ENCODE measurements around the gene SLC6A18. TPM values are rescaled to one million over a fixed set of nuclear protein-coding genes. Genes with fewer than 3 reads are reported as not detected.

The SLC6A18 gene
- polyA plus RNA-seq, 1 of the 3 experiments (the other 2 are of a cell fraction): not detected

GRCh38 chr5:1243487-1244130, 18.4 kb downstream of the SLC6A18 start:
- Histone ChIP-seq H3K27ac (ENCODE audit: low read depth in 2 of 2, low read length in 1 of 2) (no peak overlapping the region), H3K36me3 (replicated peaks in 1 of 2; ENCODE audit: control insufficient read depth in 1 of 2, insufficient read depth in 2 of 2, low read length in 1 of 2) (no peaks in the 10 kb centered on the region), H3F3A (replicated peaks; ENCODE audit: insufficient read depth) (no peaks in the 10 kb centered on the region), H3K9me2 (no peaks in the 10 kb centered on the region), H2AFZ (ENCODE audit: low read depth) (no peak overlapping the region), H3K4me2 (no peak overlapping the region), H3K4me1 (ENCODE audit: control insufficient read depth in 1 of 2, insufficient read depth in 2 of 2, low read depth in 1 of 2, low read length in 1 of 2) (no peaks in the 10 kb centered on the region; a peak in 1 of 4 replicates), H3K9ac (no peak overlapping the region), H3K4me3 (ENCODE audit: low read depth in 2 of 2, low read length in 1 of 2) (no peak overlapping the region), H3K79me2 (ENCODE audit: insufficient read depth) (no peaks in the 10 kb centered on the region), H3K9me3 (no peaks in the 10 kb centered on the region), H4K20me1 (ENCODE audit: insufficient read depth) (no peaks in the 10 kb centered on the region), H3K27me3 (ENCODE audit: insufficient read depth) (peaks cover 18% of the 10 kb centered on the region)
- ChIA-PET CTCF (no interaction called here), POLR2A (no interaction called here)
- no peak for TF ChIP-seq JUND (IDR thresholded peaks at IDR 0.05)
- TF ChIP-seq YY1 (IDR thresholded peaks at IDR 0.05; ENCODE audit: low read depth): no peak
- TF ChIP-seq NRF1 (IDR thresholded peaks at IDR 0.05; ENCODE audit: low read depth, low read length): no peak
- no peak for DNase-seq
- WGBS (ENCODE audit: low lambda C conversion rate): 38% methylated on average over 3 of the region's 33 CpGs

DNA sequence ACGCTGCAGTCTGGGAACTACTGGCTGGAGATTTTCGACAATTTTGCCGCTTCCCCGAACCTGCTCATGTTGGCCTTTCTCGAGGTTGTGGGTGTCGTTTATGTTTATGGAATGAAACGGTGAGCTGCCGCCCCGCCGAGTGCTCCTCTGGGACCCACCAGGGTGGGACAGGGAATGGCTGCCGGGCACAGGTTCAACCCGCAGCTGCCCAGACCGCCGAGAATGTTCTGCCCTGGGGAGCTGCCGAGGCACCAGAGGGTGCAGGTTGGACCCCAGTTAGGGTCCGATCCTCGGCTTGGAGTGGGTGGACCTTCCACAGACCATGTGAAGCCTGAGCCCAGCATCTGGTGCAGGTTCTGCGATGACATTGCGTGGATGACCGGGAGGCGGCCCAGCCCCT, 19.1 kb downstream of the SLC6A18 start:
- ChIA-PET CTCF (interaction anchor here (2.8 kb wide), 1 partner anchor 70 kb away, joined by 12 read pairs; no protein-coding TSS in a partner anchor), POLR2A (no interaction called here)
- Histone ChIP-seq H3K79me2 (ENCODE audit: insufficient read depth) (no peaks in the 10 kb centered on the region), H3K4me2 (no peak overlapping the region), H3K9me2 (no peaks in the 10 kb centered on the region), H3K36me3 (replicated peaks in 1 of 2; ENCODE audit: control insufficient read depth in 1 of 2, insufficient read depth in 2 of 2, low read length in 1 of 2) (no peaks in the 10 kb centered on the region), H3K9ac (no peak overlapping the region), H3K27me3 (ENCODE audit: insufficient read depth) (peaks cover 18% of the 10 kb centered on the region), H4K20me1 (ENCODE audit: insufficient read depth) (no peaks in the 10 kb centered on the region), H3K4me3 (ENCODE audit: low read depth in 2 of 2, low read length in 1 of 2) (no peak overlapping the region), H2AFZ (ENCODE audit: low read depth) (no peak overlapping the region), H3K4me1 (ENCODE audit: control insufficient read depth in 1 of 2, insufficient read depth in 2 of 2, low read depth in 1 of 2, low read length in 1 of 2) (no peaks in the 10 kb centered on the region; a peak in 1 of 4 replicates), H3K27ac (ENCODE audit: low read depth in 2 of 2, low read length in 1 of 2) (no peak overlapping the region), H3K9me3 (no peaks in the 10 kb centered on the region), H3F3A (replicated peaks; ENCODE audit: insufficient read depth) (no peaks in the 10 kb centered on the region)
- TF ChIP-seq SIN3A (IDR thresholded peaks at IDR 0.05; ENCODE audit: borderline replicate concordance, low read depth, low read length) (no peak), RAD21 (IDR thresholded peaks at IDR 0.05; ENCODE audit: low read length) (no peak), EP300 (IDR thresholded peaks at IDR 0.05; ENCODE audit: borderline replicate concordance in 1 of 2, low read depth in 1 of 2, low read length in 1 of 2) (no peak), POLR2AphosphoS5 (IDR thresholded peaks at IDR 0.05; ENCODE audit: low read depth, low read length) (no peak), RXRA (IDR thresholded peaks at IDR 0.05; ENCODE audit: borderline replicate concordance, low read depth) (no peak), TCF12 (IDR thresholded peaks at IDR 0.05) (no peak), FOXM1 (IDR thresholded peaks at IDR 0.05; ENCODE audit: low read depth) (no peak), NRF1 (IDR thresholded peaks at IDR 0.05; ENCODE audit: low read depth, low read length) (no peak)
- TF ChIP-seq, protein P1, sequence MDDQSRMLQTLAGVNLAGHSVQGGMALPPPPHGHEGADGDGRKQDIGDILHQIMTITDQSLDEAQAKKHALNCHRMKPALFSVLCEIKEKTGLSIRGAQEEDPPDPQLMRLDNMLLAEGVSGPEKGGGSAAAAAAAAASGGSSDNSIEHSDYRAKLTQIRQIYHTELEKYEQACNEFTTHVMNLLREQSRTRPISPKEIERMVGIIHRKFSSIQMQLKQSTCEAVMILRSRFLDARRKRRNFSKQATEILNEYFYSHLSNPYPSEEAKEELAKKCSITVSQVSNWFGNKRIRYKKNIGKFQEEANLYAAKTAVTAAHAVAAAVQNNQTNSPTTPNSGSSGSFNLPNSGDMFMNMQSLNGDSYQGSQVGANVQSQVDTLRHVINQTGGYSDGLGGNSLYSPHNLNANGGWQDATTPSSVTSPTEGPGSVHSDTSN (IDR thresholded peaks at IDR 0.05): no peak
- TF ChIP-seq, protein P2, sequence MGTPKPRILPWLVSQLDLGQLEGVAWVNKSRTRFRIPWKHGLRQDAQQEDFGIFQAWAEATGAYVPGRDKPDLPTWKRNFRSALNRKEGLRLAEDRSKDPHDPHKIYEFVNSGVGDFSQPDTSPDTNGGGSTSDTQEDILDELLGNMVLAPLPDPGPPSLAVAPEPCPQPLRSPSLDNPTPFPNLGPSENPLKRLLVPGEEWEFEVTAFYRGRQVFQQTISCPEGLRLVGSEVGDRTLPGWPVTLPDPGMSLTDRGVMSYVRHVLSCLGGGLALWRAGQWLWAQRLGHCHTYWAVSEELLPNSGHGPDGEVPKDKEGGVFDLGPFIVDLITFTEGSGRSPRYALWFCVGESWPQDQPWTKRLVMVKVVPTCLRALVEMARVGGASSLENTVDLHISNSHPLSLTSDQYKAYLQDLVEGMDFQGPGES (IDR thresholded peaks at IDR 0.05; ENCODE audit: low read depth, low read length): no peak
- 26% methylated on average over 15 of the region's 21 CpGs for WGBS (ENCODE audit: low lambda C conversion rate)
- DNase-seq: no peak

Measured in SK-N-SH (cell line).